OCI-M2 (cell line): ENCODE measurements around the gene NMB.
"Not testable (repeated sequence)": the region's sequence is repeated elsewhere in the genome, so short reads cannot be mapped to it uniquely, and the experiment has no call there.

Source experiments
- DNase-seq: peaks from one replicate; lab custom pipeline; 2025; ENCODE audit not compliant: unreplicated experiment; lab: John Stamatoyannopoulos, UW

The NMB gene

GRCh38 chr15:84656972-84657371 lies 1.0 kb downstream of the NMB start:
- no peak for DNase-seq

GRCh38 chr15:84654689-84655453 lies 3.1 kb downstream of the NMB start:
- no peak for DNase-seq

- DNase-seq = peak; percentile 48
Measured at GRCh38 chr15:84653910-84654688, 3.9 kb downstream of the NMB start, which contains the start of gene WDR73. TSS of gene WDR73 (minus strand) at chr15:84654283. CDS start at chr15:84654274, 9 bp downstream.

GRCh38 chr15:84653584-84653909 lies 4.5 kb downstream of the NMB start:
- DNase-seq = no peak

GRCh38 chr15:84649706-84650105 lies 8.3 kb downstream of the NMB start:
- DNase-seq = no peak

GRCh38 chr15:84648539-84648938 lies 9.5 kb downstream of the NMB start:
- DNase-seq = no peak

- DNase-seq = no peak
Measured at GRCh38 chr15:84647726-84648125, 10.3 kb downstream of the NMB start.

GRCh38 chr15:84645997-84646396 lies 12.0 kb downstream of the NMB start:
- DNase-seq = no peak

- DNase-seq = no peak
Measured at GRCh38 chr15:84645496-84645895, 12.5 kb downstream of the NMB start.

GRCh38 chr15:84643838-84644237 lies 14.2 kb downstream of the NMB start:
- no peak for DNase-seq

GRCh38 chr15:84642640-84643039 lies 15.4 kb downstream of the NMB start:
- not testable (repeated sequence) for DNase-seq

- not testable (repeated sequence) for DNase-seq
Measured at GRCh38 chr15:84641871-84642270, 16.1 kb downstream of the NMB start.

GRCh38 chr15:84638103-84638502 lies 19.9 kb downstream of the NMB start:
- no peak for DNase-seq

GRCh38 chr15:84634228-84634837 lies 23.7 kb downstream of the NMB start:
- DNase-seq = no peak

- no peak for DNase-seq
Measured at GRCh38 chr15:84633311-84634227, 24.4 kb downstream of the NMB start.

- DNase-seq = no peak
Measured at GRCh38 chr15:84631706-84632272, 26.2 kb downstream of the NMB start.

- DNase-seq = no peak
Measured at GRCh38 chr15:84629033-84629432, 29.0 kb downstream of the NMB start.

GRCh38 chr15:84625123-84625522 lies 32.9 kb downstream of the NMB start:
- no peak for DNase-seq

- no peak for DNase-seq
Measured at GRCh38 chr15:84624359-84624758, 33.6 kb downstream of the NMB start.

- DNase-seq = no peak
Measured at GRCh38 chr15:84621358-84621979, 36.5 kb downstream of the NMB start.
